Measurements from ENCODE around the gene DNAJB12.
"Not testable (repeated sequence)": the region's sequence is repeated elsewhere in the genome, so short reads cannot be mapped to it uniquely, and the experiment has no call there.

Gene DNAJB12

GRCh38 chr10:72315054-72315453, 39.7 kb downstream of the DNAJB12 start:
- no peak for DNase-seq

- DNase-seq: no peak
Observed at GRCh38 chr10:72314263-72314662, 40.5 kb downstream of the DNAJB12 start.

GRCh38 chr10:72312865-72313391, 41.8 kb downstream of the DNAJB12 start:
- no peak for DNase-seq

GRCh38 chr10:72311667-72312066, 43.1 kb downstream of the DNAJB12 start:
- DNase-seq: no peak

- peak; percentile 84 for DNase-seq
Observed at GRCh38 chr10:72310636-72311035, 44.1 kb downstream of the DNAJB12 start.

GRCh38 chr10:72310241-72310633, 44.5 kb downstream of the DNAJB12 start:
- no peak for DNase-seq

- DNase-seq: peak; percentile 69
Observed at GRCh38 chr10:72309290-72310240, 45.2 kb downstream of the DNAJB12 start.

GRCh38 chr10:72308320-72308987, 46.3 kb downstream of the DNAJB12 start:
- DNase-seq: peak; percentile 90

- not testable (repeated sequence) for DNase-seq
Observed at GRCh38 chr10:72307711-72308110, 47.0 kb downstream of the DNAJB12 start.

GRCh38 chr10:72306215-72306760, 48.4 kb downstream of the DNAJB12 start:
- no peak for DNase-seq

GRCh38 chr10:72303424-72304128, 51.1 kb downstream of the DNAJB12 start:
- DNase-seq: no peak

GRCh38 chr10:72298592-72299519, 55.9 kb downstream of the DNAJB12 start:
- DNase-seq: no peak

- DNase-seq: peak; percentile 95
Observed at GRCh38 chr10:72297805-72298591, 56.7 kb downstream of the DNAJB12 start.

- DNase-seq: peak; percentile 96
Observed at GRCh38 chr10:72297281-72297804, 57.4 kb downstream of the DNAJB12 start.

- not testable (repeated sequence) for DNase-seq
Observed at GRCh38 chr10:72296829-72297280, 57.9 kb downstream of the DNAJB12 start.

GRCh38 chr10:72295330-72295910, 59.3 kb downstream of the DNAJB12 start:
- no peak for DNase-seq

- DNase-seq: no peak
Observed at GRCh38 chr10:72292223-72292691, 62.5 kb downstream of the DNAJB12 start.

- DNase-seq: peak; percentile 37
Observed at GRCh38 chr10:72291019-72291532, 63.6 kb downstream of the DNAJB12 start.

GRCh38 chr10:72285972-72286521, 68.7 kb downstream of the DNAJB12 start:
- DNase-seq: no peak

Data from inflammatory macrophage treated with lipopolysaccharide for 4 hours (primary cell).